Measurements from ENCODE around the gene ANKRD12. TPM values are rescaled to one million over a fixed set of nuclear protein-coding genes. Genes with fewer than 3 reads are reported as not detected.
"Not testable (repeated sequence)": the region's sequence is repeated elsewhere in the genome, so short reads cannot be mapped to it uniquely, and the experiment has no call there.

The ANKRD12 gene
- total RNA-seq, 1 donor from 2014 or later: 30.8 TPM

DNA sequence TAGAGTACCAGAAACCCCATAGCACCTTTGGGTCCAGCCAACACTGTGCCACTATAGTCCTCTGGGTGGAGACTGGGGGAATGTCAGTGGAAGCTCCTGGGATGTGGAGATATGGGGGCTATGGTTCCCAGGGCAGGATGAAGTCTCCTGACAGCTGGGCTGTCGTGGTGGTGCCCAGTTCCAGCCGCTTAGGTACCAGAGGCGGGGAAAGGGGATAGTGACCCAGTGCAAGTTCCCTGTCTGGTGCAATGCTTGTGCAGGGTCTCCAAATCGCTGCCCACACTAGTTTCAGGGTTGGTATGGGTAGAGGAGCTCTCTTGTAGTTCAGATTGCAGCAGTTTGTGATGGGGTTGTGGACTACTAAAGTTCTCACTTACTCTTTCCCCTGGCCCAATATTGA, 97.9 kb downstream of the ANKRD12 start:
- ATAC-seq: no peak

DNA sequence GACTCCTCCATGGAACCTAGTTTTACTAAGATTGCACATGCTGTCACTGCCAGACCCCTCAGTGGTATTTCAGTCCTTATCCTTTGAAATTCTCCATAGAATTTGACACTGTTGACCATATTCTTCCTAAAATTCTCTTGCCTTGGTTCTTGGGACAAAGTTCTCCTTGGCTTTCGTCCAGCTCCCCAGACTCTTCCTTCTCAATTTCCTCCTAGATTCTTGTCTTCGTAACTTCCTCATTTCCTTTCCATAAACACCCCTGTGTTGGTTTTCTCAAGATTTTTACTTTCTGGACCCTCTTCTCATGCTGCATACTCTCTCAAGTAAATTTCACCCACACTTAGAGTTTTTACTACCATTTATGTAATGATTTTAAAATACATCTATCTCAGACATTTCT, 101.4 kb downstream of the ANKRD12 start:
- ATAC-seq: no peak

DNA sequence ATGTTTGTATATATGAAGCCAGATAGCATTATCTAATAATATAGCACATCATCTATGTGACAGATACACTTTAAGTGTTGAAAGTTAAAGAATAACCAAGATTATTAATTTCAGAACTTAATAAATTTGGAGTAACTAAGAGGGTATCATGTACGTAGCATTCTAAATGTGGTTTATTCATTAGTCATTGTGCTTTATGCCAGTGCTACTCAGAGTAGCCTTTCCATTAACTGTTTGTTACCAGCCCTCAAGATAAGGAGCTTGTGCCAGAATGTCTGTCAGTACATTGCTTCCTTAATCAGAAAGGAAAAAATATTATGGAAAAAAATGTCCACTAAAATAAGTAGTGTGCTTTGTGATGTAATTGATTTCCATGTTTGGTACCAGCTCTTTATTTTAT, 103.1 kb downstream of the ANKRD12 start:
- ATAC-seq: no peak

DNA sequence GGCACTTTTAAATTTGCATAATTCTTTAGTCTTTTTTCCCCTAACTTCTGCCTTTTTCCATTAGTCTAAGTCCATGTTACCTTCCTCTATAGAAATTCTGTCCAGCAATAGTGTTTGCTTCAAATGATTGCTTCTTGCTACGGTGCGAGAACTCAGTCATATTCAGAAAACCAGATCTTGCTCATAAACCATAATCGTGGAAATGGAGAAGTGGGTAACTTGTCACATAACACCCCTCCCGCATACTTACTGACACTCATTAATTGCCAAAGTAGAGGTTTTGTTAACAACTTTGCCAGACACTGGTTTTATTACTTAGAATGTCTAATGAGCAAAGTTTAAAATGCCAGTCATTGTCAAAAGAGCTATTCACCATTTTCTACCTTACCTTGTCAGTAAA, 103.7 kb downstream of the ANKRD12 start:
- no peak for ATAC-seq

DNA sequence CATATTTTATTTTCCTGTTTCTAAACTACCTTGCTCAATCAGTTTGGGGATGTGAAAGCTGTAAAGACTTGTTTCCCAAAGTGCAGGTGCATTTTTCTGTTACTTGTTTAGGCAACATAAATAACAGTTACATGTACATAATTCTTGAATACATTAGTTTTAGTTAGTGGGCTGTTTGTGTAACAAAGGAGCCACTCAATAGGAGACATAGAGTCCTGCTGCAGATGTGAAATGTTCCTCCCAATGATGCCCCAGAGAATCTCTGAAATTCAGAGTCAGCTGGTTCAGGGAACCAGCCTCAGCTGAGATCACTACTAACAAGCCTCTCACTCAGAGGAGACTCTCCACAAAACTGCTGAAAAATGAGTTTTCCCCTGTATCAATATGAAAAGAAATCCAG, 106.4 kb downstream of the ANKRD12 start:
- no peak for ATAC-seq

GRCh38 chr18:9244376-9244775, 107.8 kb downstream of the ANKRD12 start:
- no peak for ATAC-seq

GRCh38 chr18:9248661-9249060, 112.1 kb downstream of the ANKRD12 start:
- no peak for ATAC-seq

DNA sequence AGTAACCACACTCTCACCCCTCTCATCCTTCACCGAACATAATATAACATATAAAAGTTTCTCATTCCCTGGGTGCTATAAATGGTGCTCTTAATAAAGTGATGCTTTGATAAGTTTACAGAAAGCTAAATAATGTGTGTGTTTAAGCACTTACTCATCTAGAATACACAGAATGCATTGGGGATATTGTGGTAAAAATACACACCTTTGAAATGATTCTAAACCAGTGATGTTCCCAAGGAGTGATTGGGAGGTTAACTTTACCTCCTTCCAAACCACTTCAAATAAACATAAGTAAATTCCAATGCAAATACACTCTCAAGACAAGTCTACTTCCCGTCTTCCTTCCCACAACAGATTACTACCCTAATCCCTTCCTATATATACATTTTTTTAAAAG, 112.7 kb downstream of the ANKRD12 start:
- ATAC-seq: no peak

GRCh38 chr18:9259173-9259572, 122.6 kb downstream of the ANKRD12 start:
- no peak for ATAC-seq

- no peak for ATAC-seq
Observed at GRCh38 chr18:9260388-9261380, 124.1 kb downstream of the ANKRD12 start.

- peak; percentile 51 for ATAC-seq
Observed at GRCh38 chr18:9263264-9263663, 126.7 kb downstream of the ANKRD12 start.

DNA sequence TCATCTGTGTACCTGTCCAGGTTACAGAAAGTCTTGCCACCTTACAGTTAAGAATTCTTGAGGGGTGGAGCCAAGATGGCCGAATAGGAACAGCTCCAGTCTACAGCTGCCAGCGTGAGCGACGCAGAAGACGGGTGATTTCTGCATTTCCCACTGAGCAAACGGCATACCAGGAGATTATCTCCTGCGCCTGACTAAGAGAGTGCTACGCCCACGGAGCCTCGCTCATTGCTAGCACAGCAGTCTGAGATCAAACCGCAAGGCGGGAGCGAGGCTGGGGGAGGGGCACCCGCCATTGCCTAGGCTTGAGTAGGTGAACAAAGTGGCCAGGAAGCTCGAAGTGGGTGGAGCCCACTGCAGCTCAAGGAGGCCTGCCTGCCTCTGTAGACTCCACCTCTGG, 128.2 kb downstream of the ANKRD12 start:
- ATAC-seq: not testable (repeated sequence)

DNA sequence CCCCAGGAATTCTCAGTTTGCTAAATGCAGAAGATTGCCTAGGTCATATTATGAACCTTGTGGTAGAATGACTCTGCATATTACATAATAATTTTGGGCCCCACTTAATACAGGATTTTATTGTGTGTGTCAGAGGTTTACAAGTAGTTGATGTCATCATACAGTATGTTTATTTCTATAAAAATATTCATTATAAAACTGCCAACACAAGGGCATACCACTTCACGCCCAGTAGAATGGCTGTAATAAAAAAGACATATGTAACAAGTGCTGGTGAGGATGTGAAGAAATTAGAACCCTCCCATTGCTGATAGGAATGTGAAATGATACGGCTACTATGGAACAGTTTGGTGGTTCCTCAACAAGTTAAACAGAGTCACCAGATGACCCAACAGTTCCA, 136.6 kb downstream of the ANKRD12 start:
- ATAC-seq: no peak

DNA sequence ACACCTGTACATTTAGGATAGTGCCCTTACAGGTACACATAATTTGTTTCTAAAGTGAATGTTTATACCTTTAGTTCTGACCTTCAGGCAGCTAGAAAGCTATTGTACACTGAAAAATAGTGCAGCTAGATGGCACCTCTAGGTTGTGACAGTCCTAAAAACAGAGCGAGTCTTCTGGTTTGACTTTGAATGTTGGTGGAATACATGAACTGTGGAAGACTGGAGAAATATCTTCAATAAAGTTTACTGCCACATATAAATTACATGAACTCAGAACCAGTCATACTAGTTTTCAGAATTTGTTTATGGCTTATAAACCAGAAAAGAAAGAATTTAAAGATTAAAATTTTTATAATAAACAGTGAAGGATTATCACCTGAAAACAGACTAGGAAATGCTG, 139.3 kb downstream of the ANKRD12 start:
- ATAC-seq: no peak

DNA sequence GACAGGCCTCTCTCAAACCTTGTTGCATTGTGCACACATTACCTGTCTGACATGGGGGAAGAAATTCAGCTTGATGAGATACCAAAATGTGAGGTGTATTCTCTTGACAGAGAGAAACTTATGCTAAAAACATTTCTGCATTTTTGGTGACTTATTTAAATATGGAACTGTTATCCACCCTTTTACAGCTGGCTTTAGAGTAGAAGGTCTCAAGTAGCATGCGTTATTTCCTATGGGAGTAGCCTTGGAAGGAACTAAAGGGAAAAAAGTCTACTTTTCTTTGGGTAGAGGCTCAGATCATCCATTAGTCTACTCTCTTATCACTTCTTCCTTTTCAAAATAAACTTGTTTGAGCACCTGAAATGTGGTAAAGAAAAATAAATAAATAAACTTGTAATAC, 141.4 kb downstream of the ANKRD12 start:
- ATAC-seq: no peak

DNA sequence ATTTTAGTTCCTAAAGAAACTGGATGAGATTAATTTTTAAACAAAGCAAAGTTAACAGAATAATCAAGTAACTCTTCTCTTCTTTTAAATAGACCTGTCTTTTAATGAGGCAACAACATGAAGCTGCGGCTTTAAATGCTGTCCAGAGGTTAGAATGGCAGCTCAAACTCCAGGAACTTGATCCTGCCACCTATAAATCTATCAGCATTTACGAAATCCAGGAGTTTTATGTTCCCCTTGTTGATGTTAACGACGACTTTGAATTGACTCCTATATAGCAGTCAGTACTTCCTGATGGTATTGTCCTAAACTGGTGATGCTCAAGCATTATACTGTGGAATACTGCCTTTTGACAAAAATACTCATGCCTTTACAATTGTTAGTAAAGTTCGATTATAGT, 144.3 kb downstream of the ANKRD12 start:
- no peak for ATAC-seq

DNA sequence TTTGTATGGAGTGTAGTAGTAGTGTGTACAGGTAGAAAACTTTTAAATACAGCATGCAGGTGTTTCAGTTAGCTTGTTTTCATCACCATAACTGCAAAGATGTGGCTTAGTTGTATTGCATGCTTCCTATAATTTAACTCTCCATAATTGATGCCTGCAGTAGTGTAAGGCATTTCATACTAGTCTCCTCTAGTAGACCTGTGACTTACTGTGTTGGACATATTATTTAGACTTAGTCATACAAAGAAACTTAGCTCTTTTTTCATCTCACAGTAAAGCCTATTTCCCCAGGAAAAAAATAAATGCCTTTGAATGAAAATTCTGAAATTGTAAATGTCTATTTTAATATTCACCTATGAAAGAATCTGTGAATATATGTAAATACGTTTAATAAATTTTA, 145.2 kb downstream of the ANKRD12 start:
- ATAC-seq: no peak

- no peak for ATAC-seq
Observed at GRCh38 chr18:9283791-9284190, 147.2 kb downstream of the ANKRD12 start.

DNA sequence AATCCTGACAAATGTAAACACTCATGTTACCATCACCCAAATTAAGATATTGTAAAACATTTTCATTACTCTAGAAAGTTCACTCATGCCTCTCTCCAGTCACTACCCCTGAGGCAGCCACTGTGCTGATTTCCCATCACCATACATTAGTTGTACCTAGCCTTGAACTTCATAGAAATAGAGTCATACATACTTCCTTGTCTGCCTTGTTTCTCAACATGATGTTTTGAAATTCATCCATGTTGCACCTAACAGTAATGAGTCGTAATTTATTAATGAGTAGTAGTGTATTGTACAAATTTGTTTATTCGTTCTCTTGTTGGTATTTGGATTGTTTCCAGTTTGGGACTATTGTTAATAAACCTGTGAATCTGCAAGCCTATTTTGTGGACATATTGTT, 149.0 kb downstream of the ANKRD12 start:
- ATAC-seq: peak; percentile 73

GRCh38 chr18:9287036-9287435, 150.5 kb downstream of the ANKRD12 start:
- peak; percentile 82 for ATAC-seq

GRCh38 chr18:9289698-9290097, 153.1 kb downstream of the ANKRD12 start:
- ATAC-seq: no peak

- no peak for ATAC-seq
Observed at GRCh38 chr18:9290156-9290555, 153.6 kb downstream of the ANKRD12 start.

GRCh38 chr18:9292047-9292446, 155.5 kb downstream of the ANKRD12 start:
- no peak for ATAC-seq

- no peak for ATAC-seq
Observed at GRCh38 chr18:9293948-9294347, 157.4 kb downstream of the ANKRD12 start.
